ENCODE data around the gene PPIAL4G. TPM values are rescaled to one million over a fixed set of nuclear protein-coding genes. Genes with fewer than 3 reads are reported as not detected.
"Not testable (repeated sequence)": the region's sequence is repeated elsewhere in the genome, so short reads cannot be mapped to it uniquely, and the experiment has no call there.

The PPIAL4G gene
- total RNA-seq, 2 donors from 2014 or later, result 0.15 to 0.40 TPM

DNA sequence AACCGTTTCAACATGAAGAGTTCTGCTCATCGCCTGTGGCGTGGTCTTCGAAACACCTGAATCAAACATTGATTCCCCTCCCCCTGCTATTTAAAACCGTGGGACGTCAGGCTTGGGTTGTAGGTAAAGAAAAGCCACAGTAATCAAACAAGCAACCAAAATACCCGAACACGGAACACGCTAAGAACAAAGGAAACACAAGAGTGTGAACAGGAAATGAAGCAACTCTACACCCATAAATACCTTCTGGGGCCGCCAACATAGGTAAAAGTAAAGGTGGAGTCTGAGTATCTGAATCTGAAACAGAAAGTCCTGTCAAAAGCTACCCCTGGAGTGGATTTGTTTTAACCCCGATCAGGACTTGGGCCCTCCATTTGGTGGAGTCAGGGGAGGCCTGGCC is 24.7 kb downstream of the PPIAL4G start:
- Mint-ChIP-seq H3K27ac (peak overlapping the region; percentile 88), H3K4me3 (peak overlapping the region; percentile 78)
- not testable (repeated sequence) for H3K9me3 Mint-ChIP-seq; H3K36me3 Mint-ChIP-seq (ENCODE audit: low read depth); H3K4me1 Mint-ChIP-seq; H3K27me3 Mint-ChIP-seq; ATAC-seq (replicated peaks)

DNA sequence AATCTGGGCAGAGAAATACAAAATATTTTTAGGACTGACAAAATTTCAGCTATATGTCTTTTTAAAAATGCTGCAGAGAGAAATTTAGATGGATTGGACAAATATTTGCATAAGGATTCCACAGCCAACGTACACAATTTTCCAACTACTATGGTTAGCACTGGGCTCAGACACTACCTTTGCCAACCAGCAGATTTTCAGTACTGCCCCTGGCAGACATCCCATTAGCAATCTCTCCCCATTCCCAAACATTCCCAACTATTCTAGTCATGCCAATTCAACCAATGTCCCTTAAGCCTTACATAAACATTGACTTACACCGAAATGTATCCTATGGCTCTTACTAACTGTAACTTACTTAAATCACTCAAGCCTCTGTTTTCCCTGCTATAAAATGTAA is 30.3 kb downstream of the PPIAL4G start:
- not testable (repeated sequence) for H3K27ac Mint-ChIP-seq; ATAC-seq (replicated peaks); H3K27me3 Mint-ChIP-seq; H3K4me1 Mint-ChIP-seq; H3K9me3 Mint-ChIP-seq; H3K36me3 Mint-ChIP-seq (ENCODE audit: low read depth)
- H3K4me3 Mint-ChIP-seq, result peak overlapping the region; percentile 19

DNA sequence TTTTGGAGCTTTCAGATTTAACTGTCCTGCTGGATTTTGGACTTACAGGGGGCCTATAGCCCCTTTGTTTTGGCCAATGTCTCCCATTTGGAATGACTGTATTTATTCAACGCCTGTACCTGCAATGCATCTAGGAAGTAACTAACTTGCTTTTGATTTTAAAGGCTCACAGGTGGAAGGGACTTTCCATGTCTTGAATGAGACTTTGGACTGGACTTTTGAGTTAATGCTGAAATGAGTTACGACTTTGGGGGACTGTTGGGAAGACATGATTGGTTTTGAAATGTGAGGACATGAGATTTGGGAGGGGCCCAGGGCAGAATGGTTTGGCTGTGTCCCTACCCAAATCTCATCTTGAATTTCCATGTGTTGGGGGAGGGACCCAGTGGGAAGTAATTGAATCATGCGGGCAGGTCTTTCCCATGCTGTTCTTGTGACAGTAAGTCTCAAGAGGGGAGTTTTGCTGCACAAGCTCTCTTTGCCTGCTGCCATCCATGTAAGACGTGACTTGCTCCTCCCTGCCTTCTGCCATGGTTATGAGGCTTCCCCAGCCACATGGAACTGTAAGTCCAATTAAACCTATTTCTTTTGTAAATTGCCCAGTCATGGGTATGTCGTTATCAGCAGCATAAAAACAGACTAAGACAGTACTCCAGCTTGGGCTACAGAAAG is 43.3 kb downstream of the PPIAL4G start:
- H3K4me3 Mint-ChIP-seq; H3K9me3 Mint-ChIP-seq; H3K27me3 Mint-ChIP-seq; ATAC-seq (replicated peaks); H3K27ac Mint-ChIP-seq: not testable (repeated sequence)
- Mint-ChIP-seq H3K36me3 (ENCODE audit: low read depth) (peaks cover 16% of the 10 kb centered on the region), H3K4me1 (peaks cover 16% of the 10 kb centered on the region)

DNA sequence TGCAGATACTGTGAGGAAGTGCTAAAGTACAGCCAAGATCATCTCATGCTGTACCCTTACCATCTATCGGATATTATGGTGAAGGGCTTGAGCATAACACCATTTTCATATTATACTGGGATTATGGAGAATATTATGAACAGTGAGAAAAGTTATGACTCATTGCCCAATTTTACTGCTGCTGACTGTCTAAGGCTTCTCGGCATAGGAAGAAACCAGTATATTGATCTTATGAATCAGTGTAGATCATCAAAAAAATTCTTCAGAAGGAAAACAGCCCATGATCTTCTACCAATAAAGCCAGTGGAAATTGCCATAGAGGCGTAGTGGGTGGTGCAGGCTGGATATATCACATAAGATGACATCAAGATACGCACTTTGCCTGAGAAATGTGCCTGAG is 47.7 kb downstream of the PPIAL4G start:
- Mint-ChIP-seq H3K27ac (no peak overlapping the region), H3K9me3 (no peaks in the 10 kb centered on the region), H3K27me3 (no peaks in the 10 kb centered on the region), H3K36me3 (ENCODE audit: low read depth) (peaks cover 49% of the 10 kb centered on the region), H3K4me1 (peaks cover 16% of the 10 kb centered on the region), H3K4me3 (no peak overlapping the region)
- ATAC-seq (replicated peaks), result no peak

DNA sequence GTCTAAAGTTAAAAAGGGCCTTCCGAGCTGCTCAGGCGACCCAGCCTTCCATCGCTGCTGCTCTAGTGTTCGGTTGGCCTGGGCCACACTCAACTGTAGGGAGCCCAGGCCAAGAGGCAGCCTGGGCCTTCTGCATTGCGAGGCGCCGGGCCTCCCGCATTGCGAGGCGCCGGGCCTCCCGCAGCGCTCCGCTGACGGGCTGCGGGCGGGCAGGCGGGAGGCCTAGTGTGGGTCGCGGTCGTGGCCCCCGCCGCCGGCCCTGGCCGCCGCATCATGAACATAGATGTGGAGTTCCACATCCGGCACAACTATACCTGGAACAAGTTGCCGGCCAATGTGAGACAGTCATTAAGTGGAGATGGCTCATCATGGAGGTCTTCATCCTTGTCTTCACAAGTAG is 48.3 kb downstream of the PPIAL4G start:
- H3K9me3 Mint-ChIP-seq, result no peaks in the 10 kb centered on the region
- no peaks in the 10 kb centered on the region for H3K27me3 Mint-ChIP-seq
- H3K4me3 Mint-ChIP-seq, result no peak overlapping the region
- no peak overlapping the region for H3K27ac Mint-ChIP-seq
- H3K4me1 Mint-ChIP-seq, result peaks cover 14% of the 10 kb centered on the region
- ATAC-seq (replicated peaks), result no peak
- H3K36me3 Mint-ChIP-seq (ENCODE audit: low read depth), result peaks cover 55% of the 10 kb centered on the region

DNA sequence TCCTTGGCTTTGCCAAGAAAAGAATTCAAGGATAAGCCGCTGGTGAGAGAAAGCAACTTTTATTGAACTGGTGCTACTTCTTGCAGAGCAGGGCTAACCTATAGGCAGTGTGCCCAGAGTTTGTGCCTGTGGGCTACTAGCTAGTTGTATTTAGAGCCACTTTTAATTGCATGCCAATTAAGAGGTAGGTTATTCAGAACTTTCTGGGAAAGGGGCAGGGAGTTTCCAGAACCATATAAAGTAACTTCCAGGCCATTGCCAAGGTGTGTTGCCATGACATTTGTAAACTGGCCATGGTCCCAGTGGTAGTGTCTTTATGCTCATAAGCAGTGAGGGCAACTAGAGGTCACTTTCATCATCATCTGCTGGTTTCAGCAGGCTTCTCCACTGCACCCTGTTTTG is 50.2 kb downstream of the PPIAL4G start:
- not testable (repeated sequence) for H3K4me3 Mint-ChIP-seq; H3K27me3 Mint-ChIP-seq; H3K9me3 Mint-ChIP-seq; H3K27ac Mint-ChIP-seq; ATAC-seq (replicated peaks)
- H3K4me1 Mint-ChIP-seq, result peaks cover 14% of the 10 kb centered on the region
- peaks cover 74% of the 10 kb centered on the region for H3K36me3 Mint-ChIP-seq (ENCODE audit: low read depth)

Other genes starting within 250 kb of the PPIAL4G start
- 10 to 100 TPM; 14.1 to 25.6 TPM for gene NBPF14, start 112.7 kb upstream of the PPIAL4G start, total RNA-seq

Measured in activated T-helper 17 cell treated with anti-CD3 and anti-CD28 coated beads, Interleukin-2, amount 50 U/mL, for 72 hours (primary cell).